Measurements from ENCODE around the gene TJP1.
A peak's percentile ranks its signal among the peaks of the same experiment; 100 is the strongest.

The TJP1 gene

GRCh38 chr15:29853211-29853987 lies 31.1 kb upstream of the TJP1 start:
- no peak for DNase-seq (ENCODE audit: insufficient read length, low spot score)
- no peak for FAIRE-seq
- TF ChIP-seq, protein P1, sequence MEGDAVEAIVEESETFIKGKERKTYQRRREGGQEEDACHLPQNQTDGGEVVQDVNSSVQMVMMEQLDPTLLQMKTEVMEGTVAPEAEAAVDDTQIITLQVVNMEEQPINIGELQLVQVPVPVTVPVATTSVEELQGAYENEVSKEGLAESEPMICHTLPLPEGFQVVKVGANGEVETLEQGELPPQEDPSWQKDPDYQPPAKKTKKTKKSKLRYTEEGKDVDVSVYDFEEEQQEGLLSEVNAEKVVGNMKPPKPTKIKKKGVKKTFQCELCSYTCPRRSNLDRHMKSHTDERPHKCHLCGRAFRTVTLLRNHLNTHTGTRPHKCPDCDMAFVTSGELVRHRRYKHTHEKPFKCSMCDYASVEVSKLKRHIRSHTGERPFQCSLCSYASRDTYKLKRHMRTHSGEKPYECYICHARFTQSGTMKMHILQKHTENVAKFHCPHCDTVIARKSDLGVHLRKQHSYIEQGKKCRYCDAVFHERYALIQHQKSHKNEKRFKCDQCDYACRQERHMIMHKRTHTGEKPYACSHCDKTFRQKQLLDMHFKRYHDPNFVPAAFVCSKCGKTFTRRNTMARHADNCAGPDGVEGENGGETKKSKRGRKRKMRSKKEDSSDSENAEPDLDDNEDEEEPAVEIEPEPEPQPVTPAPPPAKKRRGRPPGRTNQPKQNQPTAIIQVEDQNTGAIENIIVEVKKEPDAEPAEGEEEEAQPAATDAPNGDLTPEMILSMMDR (IDR thresholded peaks at IDR 0.05; ENCODE audit: insufficient read depth, missing control alignments) = no peak

- no peak for DNase-seq (ENCODE audit: insufficient read length, low spot score)
- FAIRE-seq = no peak
- TF ChIP-seq, protein P1 (IDR thresholded peaks at IDR 0.05; ENCODE audit: insufficient read depth, missing control alignments) = no peak
Observed at GRCh38 chr15:29852201-29852600, 29.9 kb upstream of the TJP1 start.

DNA sequence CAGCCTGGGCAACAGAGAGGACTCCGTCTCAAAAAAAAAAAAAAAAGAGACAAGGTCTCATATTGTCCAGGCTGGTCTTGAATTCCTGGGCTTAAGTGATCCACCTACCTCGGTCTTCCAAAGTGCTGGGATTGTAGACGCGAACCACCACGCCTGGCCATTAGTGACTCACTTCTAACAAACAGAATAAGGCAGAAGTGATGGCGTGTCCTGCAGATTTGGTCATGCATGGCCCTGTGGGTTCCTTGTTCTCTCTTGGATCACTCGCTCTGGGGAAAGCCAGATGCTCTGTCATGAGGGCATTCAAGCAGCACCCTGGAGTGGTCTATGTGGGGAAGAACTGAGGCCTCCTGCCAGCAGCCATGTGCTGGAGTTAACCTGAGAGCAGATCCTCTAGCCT lies 27.4 kb upstream of the TJP1 start:
- FAIRE-seq (no peak), DNase-seq (ENCODE audit: insufficient read length, low spot score) (no peak)
- TF ChIP-seq, protein P1 (IDR thresholded peaks at IDR 0.05; ENCODE audit: insufficient read depth, missing control alignments) = no peak

- TF ChIP-seq, protein P1 (IDR thresholded peaks at IDR 0.05; ENCODE audit: insufficient read depth, missing control alignments) = no peak
- FAIRE-seq (no peak), DNase-seq (ENCODE audit: insufficient read length, low spot score) (no peak)
Observed at GRCh38 chr15:29849218-29849617, 26.9 kb upstream of the TJP1 start.

- FAIRE-seq = peak; percentile 6
- TF ChIP-seq, protein P1 (IDR thresholded peaks at IDR 0.05; ENCODE audit: insufficient read depth, missing control alignments) = no peak
- DNase-seq (ENCODE audit: insufficient read length, low spot score) = no peak
Observed at GRCh38 chr15:29844290-29844903, 22.1 kb upstream of the TJP1 start.

DNA sequence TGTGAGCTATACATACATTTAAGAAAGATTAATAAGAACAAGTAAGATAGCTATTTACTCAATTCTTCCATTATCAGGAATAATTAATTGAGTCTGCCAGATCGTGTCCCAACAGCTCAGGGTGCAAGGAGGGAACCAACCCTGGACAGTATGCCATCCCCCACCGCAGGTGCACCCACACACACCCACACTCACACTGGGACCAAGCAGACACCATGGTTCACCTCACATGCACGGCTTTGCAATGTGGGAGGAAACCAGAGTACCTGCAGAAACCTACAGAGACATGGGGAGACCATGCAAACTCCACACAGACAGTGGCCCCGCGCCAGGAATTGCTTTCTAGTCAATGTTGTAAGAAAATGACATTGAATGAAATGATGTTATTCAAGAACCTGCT lies 20.0 kb upstream of the TJP1 start:
- TF ChIP-seq, protein P1 (IDR thresholded peaks at IDR 0.05; ENCODE audit: insufficient read depth, missing control alignments) = no peak
- DNase-seq (ENCODE audit: insufficient read length, low spot score) = no peak
- no peak for FAIRE-seq

DNA sequence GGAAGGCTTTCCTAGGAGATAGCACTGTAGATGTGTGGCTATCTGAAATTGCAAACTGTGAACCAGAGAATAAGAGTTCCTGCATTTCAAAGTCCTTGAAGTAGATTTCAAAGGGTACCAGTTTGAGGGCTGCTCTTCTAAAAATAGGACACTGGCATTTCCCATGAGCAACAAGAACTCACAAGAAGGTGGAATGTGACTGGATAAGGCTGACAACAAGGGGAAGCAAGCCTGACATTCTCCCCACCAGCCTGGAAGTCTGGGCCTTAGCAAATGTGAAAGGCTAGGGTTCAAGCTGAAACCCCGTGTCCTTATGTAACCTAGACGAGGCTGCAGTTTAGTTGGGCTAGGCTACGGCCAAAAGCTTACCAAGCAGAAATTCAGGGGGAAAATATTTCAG lies 18.7 kb upstream of the TJP1 start:
- TF ChIP-seq, protein P1 (IDR thresholded peaks at IDR 0.05; ENCODE audit: insufficient read depth, missing control alignments) = no peak
- DNase-seq (ENCODE audit: insufficient read length, low spot score) = no peak
- no peak for FAIRE-seq
